Measurements from ENCODE around the gene RWDD3. TPM values are rescaled to one million over a fixed set of nuclear protein-coding genes. Genes with fewer than 3 reads are reported as not detected.
A peak's percentile ranks its signal among the peaks of the same experiment; 100 is the strongest.

The RWDD3 gene
- total and polyA plus RNA-seq, 3 donors from 2014 or later = 10.0 to 11.8 (median 11.2) TPM

- intact Hi-C loops (cut with DNase I; ENCODE audit: low total_unique reads) = no loop called here
- peak overlapping the region in 1 of 2 donors; percentile 25 for H3K27ac ChIP-seq
- WGBS, 2 donors = 62 to 65% methylated on average over 3 of the region's 3 CpGs
- no peaks in the 10 kb centered on the region for H3K36me3 ChIP-seq (ENCODE audit: low read depth, missing control alignments)
- peaks cover 1% of the 10 kb centered on the region for H3K4me1 ChIP-seq
- H3K9me3 ChIP-seq = no peaks in the 10 kb centered on the region
- TF ChIP-seq POLR2A (IDR thresholded peaks at IDR 0.05) (no peak), CTCF (IDR thresholded peaks at IDR 0.05) (no peak)
- DNase-seq = no peak
- no peak overlapping the region for H3K4me3 ChIP-seq
- H3K27me3 ChIP-seq = no peaks in the 10 kb centered on the region
Measured at GRCh38 chr1:95226781-95227660, 7.0 kb upstream of the RWDD3 start.

- intact Hi-C loops (cut with DNase I; ENCODE audit: low total_unique reads) = no loop called here
- TF ChIP-seq CTCF (IDR thresholded peaks at IDR 0.05) = no peak
- no peak for TF ChIP-seq POLR2A (IDR thresholded peaks at IDR 0.05)
Measured at GRCh38 chr1:95229037-95229436, 5.0 kb upstream of the RWDD3 start.

DNA sequence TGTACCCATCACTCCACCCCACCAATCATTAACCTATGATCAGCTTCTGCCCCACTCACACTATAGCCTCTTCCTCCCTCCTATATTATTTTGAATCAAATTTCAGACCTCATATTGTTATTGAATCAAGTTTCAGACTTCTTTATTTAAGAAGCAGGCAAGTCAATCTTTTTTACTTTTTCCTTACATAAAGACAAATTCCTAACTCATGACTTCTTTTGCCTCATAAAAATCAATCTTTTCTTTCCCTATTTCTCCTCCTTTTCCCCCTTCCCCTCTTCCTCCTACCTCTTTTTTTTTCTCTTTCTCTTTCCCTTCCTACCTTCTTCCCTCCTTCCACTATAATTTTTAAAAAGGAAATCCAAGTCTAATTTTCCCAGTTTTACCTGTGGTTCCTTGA lies 4.3 kb upstream of the RWDD3 start:
- H3K4me1 ChIP-seq = peaks cover 5% of the 10 kb centered on the region
- DNase-seq = no peak
- TF ChIP-seq CTCF (IDR thresholded peaks at IDR 0.05) (no peak), POLR2A (IDR thresholded peaks at IDR 0.05) (no peak)
- H3K9me3 ChIP-seq = no peaks in the 10 kb centered on the region
- H3K27ac ChIP-seq = no peak overlapping the region
- intact Hi-C loops (cut with DNase I; ENCODE audit: low total_unique reads) = no loop called here
- no peaks in the 10 kb centered on the region for H3K36me3 ChIP-seq (ENCODE audit: low read depth, missing control alignments)
- no peaks in the 10 kb centered on the region for H3K27me3 ChIP-seq
- no peak overlapping the region for H3K4me3 ChIP-seq

More at GRCh38 chr1:95229037-95229436, 5.0 kb upstream of the RWDD3 start:
- no peak overlapping the region for H3K27ac ChIP-seq
- H3K9me3 ChIP-seq = no peaks in the 10 kb centered on the region
- H3K27me3 ChIP-seq = no peaks in the 10 kb centered on the region
- no peaks in the 10 kb centered on the region for H3K36me3 ChIP-seq (ENCODE audit: low read depth, missing control alignments)
- peaks cover 5% of the 10 kb centered on the region for H3K4me1 ChIP-seq
- DNase-seq = no peak
- no peak overlapping the region for H3K4me3 ChIP-seq
- WGBS, 2 donors = 73 to 90% methylated on average over 5 of the region's 5 CpGs

DNA sequence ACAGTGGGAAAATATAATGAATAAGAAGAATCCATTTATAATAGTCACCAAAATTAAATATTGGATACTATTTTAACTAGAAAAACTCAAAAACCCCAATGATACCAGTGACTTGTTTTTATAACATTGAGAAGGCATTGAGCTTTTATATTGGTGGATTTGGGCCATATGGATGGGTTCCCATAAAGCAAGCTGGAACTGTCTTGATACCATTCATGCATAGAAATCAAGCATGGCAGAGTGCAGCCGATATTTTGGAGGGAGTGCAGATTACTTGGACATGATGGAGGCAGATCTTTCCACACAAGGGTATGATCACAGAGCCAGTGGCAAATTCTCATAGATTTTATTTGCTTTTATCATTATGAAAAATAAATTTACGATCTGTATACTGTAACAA lies 3.8 kb upstream of the RWDD3 start:
- Histone ChIP-seq H3K4me1 (peaks cover 5% of the 10 kb centered on the region), H3K36me3 (ENCODE audit: low read depth, missing control alignments) (no peaks in the 10 kb centered on the region), H3K9me3 (no peaks in the 10 kb centered on the region), H3K4me3 (no peak overlapping the region), H3K27me3 (no peaks in the 10 kb centered on the region), H3K27ac (no peak overlapping the region)
- no peak for DNase-seq
- intact Hi-C loops (cut with DNase I; ENCODE audit: low total_unique reads) = no loop called here
- no peak for TF ChIP-seq CTCF (IDR thresholded peaks at IDR 0.05)
- no peak for TF ChIP-seq POLR2A (IDR thresholded peaks at IDR 0.05)
- WGBS, 2 donors = 42 to 54% methylated on average over 2 of the region's 2 CpGs

DNA sequence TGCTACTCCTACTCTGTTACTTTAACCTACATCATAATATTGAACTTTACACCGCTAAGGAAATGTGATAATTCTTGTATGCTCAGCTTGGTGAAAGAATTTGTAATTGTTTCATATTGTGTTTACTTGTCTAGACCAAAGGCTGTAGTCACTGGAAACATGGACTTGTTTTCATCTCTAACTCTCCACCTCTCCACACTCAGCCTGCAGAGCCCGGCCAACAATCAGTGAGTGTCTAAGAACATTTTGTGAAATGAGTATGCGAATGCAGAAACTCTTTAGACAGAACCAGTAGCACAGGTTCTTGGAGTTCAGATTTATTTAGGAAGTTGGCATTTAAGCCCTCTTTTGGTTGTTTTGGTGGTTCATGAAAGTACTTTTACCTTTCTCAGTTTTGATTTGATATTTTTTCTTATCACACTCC lies 3.2 kb upstream of the RWDD3 start:
- Histone ChIP-seq H3K9me3 (no peaks in the 10 kb centered on the region), H3K27me3 (no peaks in the 10 kb centered on the region), H3K36me3 (ENCODE audit: low read depth, missing control alignments) (no peaks in the 10 kb centered on the region), H3K4me1 (peaks cover 5% of the 10 kb centered on the region), H3K27ac (no peak overlapping the region), H3K4me3 (no peak overlapping the region)
- no peak for TF ChIP-seq POLR2A (IDR thresholded peaks at IDR 0.05)
- TF ChIP-seq CTCF (IDR thresholded peaks at IDR 0.05) = no peak
- DNase-seq = peak; percentile 28
- 44 to 51% methylated on average over 3 of the region's 3 CpGs for WGBS, 2 donors
- intact Hi-C loops (cut with DNase I; ENCODE audit: low total_unique reads) = no loop called here
